HG03439 (cell line): Measurements from ENCODE around the gene TNFRSF19.

Experiments
- ATAC-seq: cut with Tn5 transposase; IDR thresholded peaks from one replicate; pipeline ENCODE4 v1.9.1; 2021; ENCODE audit warnings: mild to moderate bottlenecking, moderate library complexity; ENCODE audit not compliant: unreplicated experiment

The TNFRSF19 gene

GRCh38 chr13:23680845-23681669 is 110.8 kb downstream of the TNFRSF19 start:
- ATAC-seq = no peak

- no peak for ATAC-seq
Measured at GRCh38 chr13:23683084-23683483, 112.9 kb downstream of the TNFRSF19 start.

GRCh38 chr13:23684647-23685046 is 114.4 kb downstream of the TNFRSF19 start:
- no peak for ATAC-seq

- ATAC-seq = no peak
Measured at GRCh38 chr13:23685416-23685815, 115.2 kb downstream of the TNFRSF19 start.

GRCh38 chr13:23686948-23687347 is 116.7 kb downstream of the TNFRSF19 start:
- no peak for ATAC-seq

- ATAC-seq = no peak
Measured at GRCh38 chr13:23687614-23688013, 117.4 kb downstream of the TNFRSF19 start.

- ATAC-seq = no peak
Measured at GRCh38 chr13:23688336-23688735, 118.1 kb downstream of the TNFRSF19 start.

GRCh38 chr13:23690668-23691067 is 120.5 kb downstream of the TNFRSF19 start:
- no peak for ATAC-seq

GRCh38 chr13:23692816-23693215 is 122.6 kb downstream of the TNFRSF19 start:
- ATAC-seq = no peak

- no peak for ATAC-seq
Measured at GRCh38 chr13:23695196-23695595, 125.0 kb downstream of the TNFRSF19 start.

GRCh38 chr13:23695711-23696464 is 125.7 kb downstream of the TNFRSF19 start:
- peak; percentile 88 for ATAC-seq

- ATAC-seq = no peak
Measured at GRCh38 chr13:23696610-23697009, 126.4 kb downstream of the TNFRSF19 start.

- no peak for ATAC-seq
Measured at GRCh38 chr13:23697772-23698313, 127.6 kb downstream of the TNFRSF19 start.

GRCh38 chr13:23699271-23699670 is 129.1 kb downstream of the TNFRSF19 start:
- ATAC-seq = no peak

GRCh38 chr13:23701186-23701585 is 131.0 kb downstream of the TNFRSF19 start:
- ATAC-seq = no peak

- no peak for ATAC-seq
Measured at GRCh38 chr13:23701636-23702035, 131.4 kb downstream of the TNFRSF19 start.

GRCh38 chr13:23703246-23703860 is 133.1 kb downstream of the TNFRSF19 start:
- ATAC-seq = no peak

GRCh38 chr13:23705583-23705982 is 135.4 kb downstream of the TNFRSF19 start:
- ATAC-seq = no peak

- ATAC-seq = no peak
Measured at GRCh38 chr13:23707674-23708073, 137.5 kb downstream of the TNFRSF19 start.

GRCh38 chr13:23709536-23709935 is 139.3 kb downstream of the TNFRSF19 start:
- ATAC-seq = no peak

- no peak for ATAC-seq
Measured at GRCh38 chr13:23710366-23710765, 140.2 kb downstream of the TNFRSF19 start.
